HCT116 (cell line): ENCODE results near the gene SULT1A2. TPM values are rescaled to one million over a fixed set of nuclear protein-coding genes. Genes with fewer than 3 reads are reported as not detected.

ENCODE experiments used
- ATAC-seq: fragments of 200-7000 bp; cut with Tn5 transposase; 2 replicates; pipeline ENCODE4 v1.9.1; 2020; ENCODE audit warnings: mild to moderate bottlenecking, moderate library complexity
- BruUV-seq: library from RNA; stranded (reverse); fragments of 400-500 nt; replicated peaks from 2 replicates; lab custom pipeline; 2021; lab: Mats Ljungman, UMichigan
- CTCF ChIA-PET: fragments of 300-600 bp; sonication (Branson Sonifier 250); formaldehyde crosslinking; loops from one replicate; lab custom pipeline; 2021; ENCODE audit warnings: antibody characterized with exemption; lab: Charles Lee
- POLR2A ChIA-PET: fragments of 300-600, 350-600 bp; sonication (Branson Sonifier 250); formaldehyde crosslinking; loops from one replicate; lab custom pipeline; 2021; ENCODE audit warnings: antibody characterized with exemption; lab: Charles Lee
- RAD21 ChIA-PET, 2 experiments: fragments of 300-600 bp; sonication (Branson Sonifier 250); formaldehyde crosslinking; loops; one replicate each; lab custom pipeline; 2023; ENCODE audit warnings: low total read pairs in 2 of 2; ENCODE audit not compliant: uncharacterized antibody in 2 of 2, unreplicated experiment in 2 of 2, low non-redundant PET in 1 of 2; lab: Charles Lee
- DNase-seq: peaks from one replicate; pipeline ENCODE4 v3.0.0-alpha.2; 2010; ENCODE audit warnings: low read depth, low spot score
- H2AFZ ChIP-seq: fragments of 200-600 bp; shearing (Covaris generic), sonication (generic); 2 replicates; pipeline ENCODE4 v1.6.1; 2017; ENCODE audit warnings: low read depth, mixed run types, mixed read lengths, antibody characterized with exemption, low read length; ENCODE audit not compliant: poor library complexity, severe bottlenecking
- H3K27ac ChIP-seq: 2 replicates; pipeline ENCODE4 v1.5.1; 2012; ENCODE audit warnings: low read depth, low read length
- H3K27me3 ChIP-seq: fragments of 200-600 bp; sonication (generic); 2 replicates; pipeline ENCODE4 v1.6.1; 2016; ENCODE audit warnings: mixed run types, low read length, mixed read lengths; ENCODE audit not compliant: insufficient read depth
- H3K36me3 ChIP-seq, 2 experiments: fragments of 200-500 bp in 1 of 2; fragments of 200-600 bp in 1 of 2; sonication (Bioruptor generic) in 1 of 2; sonication (generic) in 1 of 2; 2 replicates each; pipeline versions ENCODE4 v1.5.1 to v1.6.1; 2014 to 2016; ENCODE audit warnings: low read length in 2 of 2, inconsistent platforms in 1 of 2, mixed read lengths in 1 of 2, mixed run types in 1 of 2; ENCODE audit not compliant: insufficient read depth in 2 of 2, control insufficient read depth in 1 of 2
- H3K4me1 ChIP-seq, 2 experiments: fragments of 200-600 bp in 1 of 2; sonication (generic) in 1 of 2; 2 replicates each; pipeline versions ENCODE4 v1.5.1 to v1.6.1; 2012 to 2017; ENCODE audit warnings: low read length in 2 of 2, inconsistent platforms in 1 of 2, mild to moderate bottlenecking in 1 of 2, mixed read lengths in 1 of 2, mixed run types in 1 of 2, moderate library complexity in 1 of 2; ENCODE audit not compliant: insufficient read depth in 2 of 2, control insufficient read depth in 1 of 2
- H3K4me2 ChIP-seq: fragments of 200-600 bp; sonication (generic); 2 replicates; pipeline ENCODE4 v1.6.1; 2017; ENCODE audit warnings: mixed run types, low read length, mixed read lengths
- H3K4me3 ChIP-seq, 2 experiments: fragments of 200-600 bp in 1 of 2; sonication (generic) in 1 of 2; replicated peaks in 1 of 2; 2 replicates each; pipeline ENCODE4 v1.5.1; 2011 to 2016; ENCODE audit warnings: low read length in 2 of 2, control low read depth in 1 of 2, low read depth in 1 of 2, mild to moderate bottlenecking in 1 of 2, mixed read lengths in 1 of 2, mixed run types in 1 of 2
- H3K79me2 ChIP-seq: fragments of 200-600 bp; sonication (generic); 2 replicates; pipeline ENCODE4 v1.6.1; 2017; ENCODE audit warnings: mild to moderate bottlenecking, mixed run types, low read length, moderate library complexity, mixed read lengths; ENCODE audit not compliant: insufficient read depth
- H3K9ac ChIP-seq: fragments of 200-600 bp; sonication (generic); 2 replicates; pipeline ENCODE4 v1.6.1; 2016; ENCODE audit warnings: low read length, mixed read lengths
- H3K9me2 ChIP-seq: fragments of 200-600 bp; sonication (generic), shearing (Covaris generic); 2 replicates; pipeline ENCODE4 v1.6.1; 2017; ENCODE audit warnings: mixed run types, mild to moderate bottlenecking, moderate library complexity; ENCODE audit not compliant: insufficient read depth
- H3K9me3 ChIP-seq, 2 experiments: fragments of 200-500 bp in 1 of 2; fragments of 200-600 bp in 1 of 2; sonication (Bioruptor generic) in 1 of 2; sonication (generic) in 1 of 2; 2 replicates each; pipeline ENCODE4 v1.6.1; 2014 to 2017; ENCODE audit warnings: low read length in 2 of 2, mixed read lengths in 2 of 2, inconsistent platforms in 1 of 2, low read depth in 1 of 2, mild to moderate bottlenecking in 1 of 2, mixed run types in 1 of 2, moderate library complexity in 1 of 2; ENCODE audit not compliant: control insufficient read depth in 1 of 2, insufficient read depth in 1 of 2
- H4K20me1 ChIP-seq: fragments of 200-600 bp; sonication (generic), shearing (Covaris generic); 2 replicates; pipeline ENCODE4 v1.6.1; 2017; ENCODE audit warnings: mixed run types, mild to moderate bottlenecking, moderate library complexity; ENCODE audit not compliant: insufficient read depth
- CBX3 ChIP-seq: IDR thresholded peaks from 2 replicates; pipeline ENCODE4 v1.6.1; 2012; ENCODE audit warnings: low read depth
- CEBPB ChIP-seq: IDR thresholded peaks from 2 replicates; pipeline ENCODE4 v1.6.1; 2012; ENCODE audit warnings: low read depth
- EGR1 ChIP-seq: IDR thresholded peaks from 2 replicates; pipeline ENCODE4 v1.6.1; 2012; ENCODE audit warnings: low read depth
- EZH2phosphoT487 ChIP-seq: fragments of 200-600 bp; IDR thresholded peaks from 2 replicates; pipeline ENCODE4 v1.6.1; 2018; ENCODE audit warnings: antibody characterized with exemption, borderline replicate concordance
- FOSL1 ChIP-seq: IDR thresholded peaks from 2 replicates; pipeline ENCODE4 v1.6.1; 2012; ENCODE audit warnings: low read depth
- MAX ChIP-seq: IDR thresholded peaks from 2 replicates; pipeline ENCODE4 v1.6.1; 2012
- POLR2A ChIP-seq: IDR thresholded peaks from 2 replicates; pipeline ENCODE4 v1.7.0; 2011; ENCODE audit warnings: borderline replicate concordance; ENCODE audit not compliant: insufficient read depth, insufficient read length; ENCODE audit errors: extremely low read depth
- POLR2AphosphoS5 ChIP-seq: IDR thresholded peaks from 2 replicates; pipeline ENCODE4 v1.6.1; 2011; ENCODE audit warnings: mild to moderate bottlenecking, low read depth, low read length, moderate library complexity
- RAD21 ChIP-seq: IDR thresholded peaks from 2 replicates; pipeline ENCODE4 v1.6.1; 2012; ENCODE audit warnings: low read depth, mild to moderate bottlenecking
- SIN3A ChIP-seq: IDR thresholded peaks from 2 replicates; pipeline ENCODE4 v1.6.1; 2012; ENCODE audit warnings: low read depth
- SRF ChIP-seq: IDR thresholded peaks from 2 replicates; pipeline ENCODE4 v1.6.1; 2012; ENCODE audit warnings: low read depth
- TCF7L2 ChIP-seq: IDR thresholded peaks from 2 replicates; pipeline ENCODE4 v1.7.0; 2011; ENCODE audit warnings: borderline replicate concordance, inconsistent platforms; ENCODE audit not compliant: insufficient read depth, insufficient read length; ENCODE audit errors: extremely low read depth
- YY1 ChIP-seq: IDR thresholded peaks from 2 replicates; pipeline ENCODE4 v1.6.1; 2011; ENCODE audit warnings: low read length, low read depth, moderate library complexity, mild to moderate bottlenecking; ENCODE audit not compliant: insufficient replicate concordance; ENCODE audit errors: extremely low read depth
- intact Hi-C: fragments of 100-400 bp; cut with micrococcal nuclease; formaldehyde crosslinking; loops from 2 replicates; pipeline ENCODE4 v1.10.0; 2022
- total RNA-seq: library from RNA; stranded (reverse); gene quantifications from one replicate; pipeline ENCODE4 v1.2.1, GENCODE V29; 2021; ENCODE audit not compliant: unreplicated experiment
- TF ChIP-seq, protein P1 (sequence below): IDR thresholded peaks from 2 replicates; pipeline ENCODE4 v1.6.1; 2012; ENCODE audit warnings: low read depth
- TF ChIP-seq, protein P2 (sequence below), 3 experiments: fragments of 200-600 bp in 1 of 3; sonication (generic) in 1 of 3; IDR thresholded peaks in 2 of 3; conservative IDR thresholded peaks in 1 of 3; 2 replicates each; pipeline ENCODE4 v1.5.1; 2012 to 2017; ENCODE audit warnings: low read depth in 2 of 3, low read length in 2 of 3, antibody characterized with exemption in 1 of 3, borderline replicate concordance in 1 of 3, control low read depth in 1 of 3, mild to moderate bottlenecking in 1 of 3, mixed read lengths in 1 of 3, mixed run types in 1 of 3, moderate library complexity in 1 of 3; ENCODE audit not compliant: insufficient read depth in 1 of 3

SULT1A2 gene
- total RNA-seq, 1 experiment from 2014 or later: 1.9 TPM

DNA sequence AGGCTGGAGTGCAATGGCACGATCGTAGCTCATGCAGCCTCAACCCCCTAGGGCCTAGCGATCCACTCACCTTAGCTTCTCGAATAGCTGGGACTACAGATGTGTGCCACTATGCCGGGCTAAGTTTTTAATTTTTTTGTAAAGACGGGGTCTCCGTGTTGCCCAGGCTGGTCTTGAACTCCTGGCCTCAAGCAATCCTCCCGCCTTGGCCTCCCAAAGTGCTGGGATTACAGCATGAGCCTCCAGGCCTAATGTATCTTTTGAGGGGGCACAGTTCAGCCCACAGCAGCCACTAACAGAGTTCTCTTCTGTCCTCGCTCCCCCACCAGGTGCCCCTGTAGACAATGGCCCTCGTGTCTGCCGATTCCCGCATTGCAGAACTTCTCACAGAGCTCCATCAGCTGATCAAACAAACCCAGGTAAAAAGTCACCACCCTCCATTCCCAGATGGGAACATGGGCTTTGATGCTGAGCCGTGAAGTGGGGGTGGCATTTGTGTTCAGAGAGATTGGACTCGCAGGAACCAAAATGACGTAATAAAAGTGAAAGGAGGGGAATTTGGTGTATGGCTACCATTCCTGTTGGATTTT, 16.0 kb downstream of the SULT1A2 start:
- no TSS peak for BruUV-seq
- intact Hi-C loops: no loop called here
- no peaks in the 10 kb centered on the region for H3K79me2 ChIP-seq
- no peak overlapping the region for H3K4me2 ChIP-seq
- CTCF ChIA-PET: no interaction called here
- H3K4me1 ChIP-seq: no peaks in the 10 kb centered on the region
- TF ChIP-seq TCF7L2: no peak
- TF ChIP-seq RAD21: no peak
- TF ChIP-seq YY1: no peak
- no peak for TF ChIP-seq CEBPB
- no peak for TF ChIP-seq POLR2A
- TF ChIP-seq MAX: no peak
- TF ChIP-seq CBX3: no peak
- TF ChIP-seq EZH2phosphoT487: no peak
- TF ChIP-seq, protein P1, sequence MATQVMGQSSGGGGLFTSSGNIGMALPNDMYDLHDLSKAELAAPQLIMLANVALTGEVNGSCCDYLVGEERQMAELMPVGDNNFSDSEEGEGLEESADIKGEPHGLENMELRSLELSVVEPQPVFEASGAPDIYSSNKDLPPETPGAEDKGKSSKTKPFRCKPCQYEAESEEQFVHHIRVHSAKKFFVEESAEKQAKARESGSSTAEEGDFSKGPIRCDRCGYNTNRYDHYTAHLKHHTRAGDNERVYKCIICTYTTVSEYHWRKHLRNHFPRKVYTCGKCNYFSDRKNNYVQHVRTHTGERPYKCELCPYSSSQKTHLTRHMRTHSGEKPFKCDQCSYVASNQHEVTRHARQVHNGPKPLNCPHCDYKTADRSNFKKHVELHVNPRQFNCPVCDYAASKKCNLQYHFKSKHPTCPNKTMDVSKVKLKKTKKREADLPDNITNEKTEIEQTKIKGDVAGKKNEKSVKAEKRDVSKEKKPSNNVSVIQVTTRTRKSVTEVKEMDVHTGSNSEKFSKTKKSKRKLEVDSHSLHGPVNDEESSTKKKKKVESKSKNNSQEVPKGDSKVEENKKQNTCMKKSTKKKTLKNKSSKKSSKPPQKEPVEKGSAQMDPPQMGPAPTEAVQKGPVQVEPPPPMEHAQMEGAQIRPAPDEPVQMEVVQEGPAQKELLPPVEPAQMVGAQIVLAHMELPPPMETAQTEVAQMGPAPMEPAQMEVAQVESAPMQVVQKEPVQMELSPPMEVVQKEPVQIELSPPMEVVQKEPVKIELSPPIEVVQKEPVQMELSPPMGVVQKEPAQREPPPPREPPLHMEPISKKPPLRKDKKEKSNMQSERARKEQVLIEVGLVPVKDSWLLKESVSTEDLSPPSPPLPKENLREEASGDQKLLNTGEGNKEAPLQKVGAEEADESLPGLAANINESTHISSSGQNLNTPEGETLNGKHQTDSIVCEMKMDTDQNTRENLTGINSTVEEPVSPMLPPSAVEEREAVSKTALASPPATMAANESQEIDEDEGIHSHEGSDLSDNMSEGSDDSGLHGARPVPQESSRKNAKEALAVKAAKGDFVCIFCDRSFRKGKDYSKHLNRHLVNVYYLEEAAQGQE: no peak
- TF ChIP-seq FOSL1: no peak
- TF ChIP-seq, protein P2, sequence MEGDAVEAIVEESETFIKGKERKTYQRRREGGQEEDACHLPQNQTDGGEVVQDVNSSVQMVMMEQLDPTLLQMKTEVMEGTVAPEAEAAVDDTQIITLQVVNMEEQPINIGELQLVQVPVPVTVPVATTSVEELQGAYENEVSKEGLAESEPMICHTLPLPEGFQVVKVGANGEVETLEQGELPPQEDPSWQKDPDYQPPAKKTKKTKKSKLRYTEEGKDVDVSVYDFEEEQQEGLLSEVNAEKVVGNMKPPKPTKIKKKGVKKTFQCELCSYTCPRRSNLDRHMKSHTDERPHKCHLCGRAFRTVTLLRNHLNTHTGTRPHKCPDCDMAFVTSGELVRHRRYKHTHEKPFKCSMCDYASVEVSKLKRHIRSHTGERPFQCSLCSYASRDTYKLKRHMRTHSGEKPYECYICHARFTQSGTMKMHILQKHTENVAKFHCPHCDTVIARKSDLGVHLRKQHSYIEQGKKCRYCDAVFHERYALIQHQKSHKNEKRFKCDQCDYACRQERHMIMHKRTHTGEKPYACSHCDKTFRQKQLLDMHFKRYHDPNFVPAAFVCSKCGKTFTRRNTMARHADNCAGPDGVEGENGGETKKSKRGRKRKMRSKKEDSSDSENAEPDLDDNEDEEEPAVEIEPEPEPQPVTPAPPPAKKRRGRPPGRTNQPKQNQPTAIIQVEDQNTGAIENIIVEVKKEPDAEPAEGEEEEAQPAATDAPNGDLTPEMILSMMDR (IDR thresholded peaks at IDR 0.05 in 2 of 3, conservative IDR thresholded peaks at IDR 0.05 in 1 of 3; ENCODE audit: borderline replicate concordance in 1 of 3, insufficient read depth in 1 of 3, low read depth in 2 of 3, low read length in 2 of 3): no peak
- TF ChIP-seq SRF: no peak
- no peak for TF ChIP-seq SIN3A
- no peak for TF ChIP-seq POLR2AphosphoS5
- no peak for TF ChIP-seq EGR1
- H3K4me3 ChIP-seq: no peak overlapping the region
- H3K36me3 ChIP-seq: no peaks in the 10 kb centered on the region; a peak in 1 of 4 replicates
- no peaks in the 10 kb centered on the region for H3K9me2 ChIP-seq
- H4K20me1 ChIP-seq: no peaks in the 10 kb centered on the region
- no peak overlapping the region for H2AFZ ChIP-seq
- POLR2A ChIA-PET: no interaction called here
- RAD21 ChIA-PET: no interaction called here
- H3K9ac ChIP-seq: no peak overlapping the region
- ATAC-seq (no peak), DNase-seq (no peak)
- H3K9me3 ChIP-seq: no peaks in the 10 kb centered on the region
- no peaks in the 10 kb centered on the region for H3K27me3 ChIP-seq
- H3K27ac ChIP-seq: no peak overlapping the region
